ENCODE results near the gene NBPF12.
"Not testable (repeated sequence)": the region's sequence is repeated elsewhere in the genome, so short reads cannot be mapped to it uniquely, and the experiment has no call there.

GRCh38 chr1:146924106-146924505 lies 14.0 kb upstream of the NBPF12 start:
- TF ChIP-seq CTCF (tag by site-specific recombination; IDR thresholded peaks at IDR 0.05); SP2 (tag by site-specific recombination; IDR thresholded peaks at IDR 0.05); ZNF560 (tag by site-specific recombination; IDR thresholded peaks at IDR 0.05; ENCODE audit: borderline replicate concordance); KLF17 (tag by site-specific recombination; IDR thresholded peaks at IDR 0.05); ZNF169 (tag by site-specific recombination; IDR thresholded peaks at IDR 0.05); PBX3 (CRISPR knock-in tag; IDR thresholded peaks at IDR 0.05); ZNF707 (tag by site-specific recombination; IDR thresholded peaks at IDR 0.05); ZNF621 (tag by site-specific recombination; IDR thresholded peaks at IDR 0.05); ZNF776 (tag by site-specific recombination; IDR thresholded peaks at IDR 0.05; ENCODE audit: borderline replicate concordance): not testable (repeated sequence)

All from HEK293 (cell line).